GM23338 (cell line): ENCODE data around the gene S100A16. TPM values are rescaled to one million over a fixed set of nuclear protein-coding genes. Genes with fewer than 3 reads are reported as not detected.

ENCODE experiments used
- ATAC-seq: fragments of 200-7000 bp; cut with Tn5 transposase; 3 replicates; pipeline ENCODE4 v1.9.1; 2020
- DNase-seq: peaks from one replicate; pipeline ENCODE4 v3.0.0-alpha.2; 2015; ENCODE audit warnings: low spot score
- H2AFZ ChIP-seq: fragments of 200-600 bp; sonication (generic); 2 replicates; pipeline ENCODE4 v1.8.0; 2016; ENCODE audit warnings: antibody characterized with exemption, mild to moderate bottlenecking, moderate library complexity
- H3F3A ChIP-seq: fragments of 200-600 bp; sonication (generic); replicated peaks from 2 replicates; pipeline ENCODE4 v1.8.0; 2017; ENCODE audit warnings: antibody characterized with exemption, mixed run types, low read depth
- H3K27ac ChIP-seq: fragments of 200-600 bp; sonication (generic); 2 replicates; pipeline ENCODE4 v1.6.1; 2016; ENCODE audit warnings: low read depth
- H3K27me3 ChIP-seq: fragments of 200-600 bp; sonication (generic); 2 replicates; pipeline ENCODE4 v1.8.0; 2016; ENCODE audit warnings: mild to moderate bottlenecking, mixed run types, moderate library complexity; ENCODE audit not compliant: insufficient read depth
- H3K36me3 ChIP-seq: fragments of 200-600 bp; sonication (generic); 2 replicates; pipeline ENCODE4 v1.8.0; 2016; ENCODE audit warnings: mild to moderate bottlenecking; ENCODE audit not compliant: insufficient read depth
- H3K4me1 ChIP-seq: fragments of 200-600 bp; sonication (generic); 2 replicates; pipeline ENCODE4 v1.8.0; 2016; ENCODE audit warnings: mild to moderate bottlenecking, moderate library complexity; ENCODE audit not compliant: insufficient read depth
- H3K4me2 ChIP-seq: fragments of 200-600 bp; sonication (generic); 2 replicates; pipeline ENCODE4 v1.7.1; 2017; ENCODE audit warnings: mixed run types
- H3K4me3 ChIP-seq: fragments of 200-600 bp; sonication (generic); 2 replicates; pipeline ENCODE4 v1.6.1; 2016; ENCODE audit warnings: mixed run types
- H3K79me2 ChIP-seq: fragments of 200-600 bp; sonication (generic); replicated peaks from 2 replicates; pipeline ENCODE4 v1.8.0; 2017; ENCODE audit warnings: mild to moderate bottlenecking; ENCODE audit not compliant: insufficient read depth
- H3K9me2 ChIP-seq: fragments of 200-600 bp; sonication (generic); 2 replicates; pipeline ENCODE4 v1.8.0; 2017; ENCODE audit not compliant: insufficient read depth
- H4K20me1 ChIP-seq: fragments of 200-600 bp; sonication (generic); replicated peaks from 2 replicates; pipeline ENCODE4 v1.8.0; 2017; ENCODE audit warnings: mild to moderate bottlenecking; ENCODE audit not compliant: insufficient read depth
- H3K27ac Mint-ChIP-seq: 2 replicates; pipeline ENCODE4 v1.8.0; 2020; ENCODE audit warnings: inconsistent platforms, mild to moderate bottlenecking, moderate library complexity, mixed read lengths
- H3K27me3 Mint-ChIP-seq: 3 replicates; pipeline ENCODE4 v1.8.0; 2022; ENCODE audit warnings: low read depth, mild to moderate bottlenecking, moderate library complexity, mixed read lengths, inconsistent platforms; ENCODE audit not compliant: insufficient read depth, poor library complexity
- H3K36me3 Mint-ChIP-seq: 3 replicates; pipeline ENCODE4 v1.8.0; 2021; ENCODE audit warnings: low read depth, mild to moderate bottlenecking, inconsistent platforms, moderate library complexity, mixed read lengths
- H3K4me1 Mint-ChIP-seq: 3 replicates; pipeline ENCODE4 v1.8.0; 2020; ENCODE audit warnings: mild to moderate bottlenecking, inconsistent platforms, mixed read lengths
- H3K4me3 Mint-ChIP-seq: 3 replicates; pipeline ENCODE4 v1.8.0; 2021; ENCODE audit warnings: moderate library complexity, mild to moderate bottlenecking, inconsistent platforms, mixed read lengths
- H3K9me3 Mint-ChIP-seq: 3 replicates; pipeline ENCODE4 v1.8.0; 2020; ENCODE audit warnings: moderate library complexity, mild to moderate bottlenecking, inconsistent platforms, mixed read lengths
- CREB1 ChIP-seq: fragments of 250-450 bp; sonication (Bioruptor Pico); IDR thresholded peaks from 2 replicates; pipeline ENCODE4 v1.5.0; 2020; ENCODE audit warnings: low read depth, mild to moderate bottlenecking, moderate library complexity
- EZH2phosphoT487 ChIP-seq: fragments of 200-600 bp; sonication (generic); IDR thresholded peaks from one replicate; pipeline ENCODE4 v1.8.1; 2018; ENCODE audit warnings: antibody characterized with exemption; ENCODE audit not compliant: unreplicated experiment
- STAT1 ChIP-seq: IDR thresholded peaks from one replicate; pipeline ENCODE4 v1.6.1; 2016; ENCODE audit warnings: antibody characterized with exemption; ENCODE audit not compliant: unreplicated experiment
- ZNF114 ChIP-seq: fragments of 250-450 bp; sonication (Bioruptor Pico); IDR thresholded peaks from 2 replicates; pipeline ENCODE4 v1.5.0; 2020; ENCODE audit warnings: mild to moderate bottlenecking, moderate library complexity
- polyA plus RNA-seq: library from polyadenylated mRNA; unstranded; fragments of >200 nt; fragmentation: Nextera tagmentation; extraction: Ambion mirVana; gene quantifications from 2 replicates; pipeline ENCODE4 v1.2.1, GENCODE V29; 2016
- total RNA-seq: library from RNA; depleted of rRNA; stranded (reverse); fragments of >200 nt; shearing (Covaris generic); gene quantifications from 2 replicates; pipeline ENCODE4 v1.2.3, GENCODE V29; 2014
- TF ChIP-seq, protein P1 (sequence below): fragments of 250-450 bp; sonication (Bioruptor Pico); IDR thresholded peaks from 2 replicates; pipeline ENCODE4 v1.5.0; 2020; ENCODE audit warnings: mild to moderate bottlenecking, moderate library complexity
- TF ChIP-seq, protein P2 (sequence below): IDR thresholded peaks from 2 replicates; pipeline ENCODE4 v1.6.1; 2016; ENCODE audit warnings: antibody characterized with exemption

Gene S100A16
- total and polyA plus RNA-seq, 2 experiments from 2014 or later: 13.0 to 20.4 TPM

DNA sequence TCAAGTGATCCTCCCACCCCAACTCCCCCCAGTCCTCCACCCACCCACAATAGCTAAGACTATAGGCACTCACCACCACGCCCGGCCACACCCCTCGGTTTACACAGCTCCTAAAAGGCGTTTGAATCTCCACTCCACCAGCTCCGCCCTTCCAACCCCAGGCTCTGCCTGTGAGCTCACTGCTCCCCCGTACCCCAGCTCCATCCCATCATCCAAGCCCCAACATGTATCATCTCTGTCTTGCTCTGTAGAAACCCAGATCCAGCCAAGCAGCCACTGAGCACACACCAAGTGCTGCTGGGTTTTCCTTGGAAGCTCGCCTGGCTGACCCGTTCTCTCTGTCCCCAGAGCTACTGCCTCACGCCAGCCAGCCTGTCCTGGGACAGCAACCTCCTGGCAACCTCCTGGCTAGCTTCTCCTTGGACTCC lies 35.3 kb downstream of the S100A16 start (continued):
- TF ChIP-seq, protein P1, sequence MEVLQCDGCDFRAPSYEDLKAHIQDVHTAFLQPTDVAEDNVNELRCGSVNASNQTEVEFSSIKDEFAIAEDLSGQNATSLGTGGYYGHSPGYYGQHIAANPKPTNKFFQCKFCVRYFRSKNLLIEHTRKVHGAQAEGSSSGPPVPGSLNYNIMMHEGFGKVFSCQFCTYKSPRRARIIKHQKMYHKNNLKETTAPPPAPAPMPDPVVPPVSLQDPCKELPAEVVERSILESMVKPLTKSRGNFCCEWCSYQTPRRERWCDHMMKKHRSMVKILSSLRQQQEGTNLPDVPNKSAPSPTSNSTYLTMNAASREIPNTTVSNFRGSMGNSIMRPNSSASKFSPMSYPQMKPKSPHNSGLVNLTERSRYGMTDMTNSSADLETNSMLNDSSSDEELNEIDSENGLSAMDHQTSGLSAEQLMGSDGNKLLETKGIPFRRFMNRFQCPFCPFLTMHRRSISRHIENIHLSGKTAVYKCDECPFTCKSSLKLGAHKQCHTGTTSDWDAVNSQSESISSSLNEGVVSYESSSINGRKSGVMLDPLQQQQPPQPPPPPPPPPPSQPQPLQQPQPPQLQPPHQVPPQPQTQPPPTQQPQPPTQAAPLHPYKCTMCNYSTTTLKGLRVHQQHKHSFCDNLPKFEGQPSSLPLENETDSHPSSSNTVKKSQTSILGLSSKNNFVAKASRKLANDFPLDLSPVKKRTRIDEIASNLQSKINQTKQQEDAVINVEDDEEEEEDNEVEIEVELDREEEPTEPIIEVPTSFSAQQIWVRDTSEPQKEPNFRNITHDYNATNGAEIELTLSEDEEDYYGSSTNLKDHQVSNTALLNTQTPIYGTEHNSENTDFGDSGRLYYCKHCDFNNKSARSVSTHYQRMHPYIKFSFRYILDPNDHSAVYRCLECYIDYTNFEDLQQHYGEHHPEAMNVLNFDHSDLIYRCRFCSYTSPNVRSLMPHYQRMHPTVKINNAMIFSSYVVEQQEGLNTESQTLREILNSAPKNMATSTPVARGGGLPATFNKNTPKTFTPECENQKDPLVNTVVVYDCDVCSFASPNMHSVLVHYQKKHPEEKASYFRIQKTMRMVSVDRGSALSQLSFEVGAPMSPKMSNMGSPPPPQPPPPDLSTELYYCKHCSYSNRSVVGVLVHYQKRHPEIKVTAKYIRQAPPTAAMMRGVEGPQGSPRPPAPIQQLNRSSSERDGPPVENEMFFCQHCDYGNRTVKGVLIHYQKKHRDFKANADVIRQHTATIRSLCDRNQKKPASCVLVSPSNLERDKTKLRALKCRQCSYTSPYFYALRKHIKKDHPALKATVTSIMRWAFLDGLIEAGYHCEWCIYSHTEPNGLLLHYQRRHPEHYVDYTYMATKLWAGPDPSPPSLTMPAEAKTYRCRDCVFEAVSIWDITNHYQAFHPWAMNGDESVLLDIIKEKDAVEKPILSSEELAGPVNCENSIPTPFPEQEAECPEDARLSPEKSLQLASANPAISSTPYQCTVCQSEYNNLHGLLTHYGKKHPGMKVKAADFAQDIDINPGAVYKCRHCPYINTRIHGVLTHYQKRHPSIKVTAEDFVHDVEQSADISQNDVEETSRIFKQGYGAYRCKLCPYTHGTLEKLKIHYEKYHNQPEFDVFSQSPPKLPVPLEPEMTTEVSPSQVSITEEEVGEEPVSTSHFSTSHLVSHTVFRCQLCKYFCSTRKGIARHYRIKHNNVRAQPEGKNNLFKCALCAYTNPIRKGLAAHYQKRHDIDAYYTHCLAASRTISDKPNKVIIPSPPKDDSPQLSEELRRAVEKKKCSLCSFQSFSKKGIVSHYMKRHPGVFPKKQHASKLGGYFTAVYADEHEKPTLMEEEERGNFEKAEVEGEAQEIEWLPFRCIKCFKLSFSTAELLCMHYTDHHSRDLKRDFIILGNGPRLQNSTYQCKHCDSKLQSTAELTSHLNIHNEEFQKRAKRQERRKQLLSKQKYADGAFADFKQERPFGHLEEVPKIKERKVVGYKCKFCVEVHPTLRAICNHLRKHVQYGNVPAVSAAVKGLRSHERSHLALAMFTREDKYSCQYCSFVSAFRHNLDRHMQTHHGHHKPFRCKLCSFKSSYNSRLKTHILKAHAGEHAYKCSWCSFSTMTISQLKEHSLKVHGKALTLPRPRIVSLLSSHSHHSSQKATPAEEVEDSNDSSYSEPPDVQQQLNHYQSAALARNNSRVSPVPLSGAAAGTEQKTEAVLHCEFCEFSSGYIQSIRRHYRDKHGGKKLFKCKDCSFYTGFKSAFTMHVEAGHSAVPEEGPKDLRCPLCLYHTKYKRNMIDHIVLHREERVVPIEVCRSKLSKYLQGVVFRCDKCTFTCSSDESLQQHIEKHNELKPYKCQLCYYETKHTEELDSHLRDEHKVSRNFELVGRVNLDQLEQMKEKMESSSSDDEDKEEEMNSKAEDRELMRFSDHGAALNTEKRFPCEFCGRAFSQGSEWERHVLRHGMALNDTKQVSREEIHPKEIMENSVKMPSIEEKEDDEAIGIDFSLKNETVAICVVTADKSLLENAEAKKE (CRISPR knock-in tag): no peak

GRCh38 chr1:153577138-153577537 lies 35.8 kb downstream of the S100A16 start:
- ATAC-seq (no peak), DNase-seq (no peak)
- Histone ChIP-seq H3F3A (no peaks in the 10 kb centered on the region), H4K20me1 (no peaks in the 10 kb centered on the region), H3K9me2 (no peaks in the 10 kb centered on the region), H3K79me2 (no peaks in the 10 kb centered on the region), H3K4me2 (no peak overlapping the region), H3K4me3 (no peak overlapping the region), H3K4me1 (peaks cover 6% of the 10 kb centered on the region; the same call in 1 of the 2 replicates), H3K27ac (no peak overlapping the region), H3K36me3 (no peaks in the 10 kb centered on the region), H2AFZ (peak overlapping the region; percentile 14; the same call in 1 of the 2 replicates), H3K27me3 (no peaks in the 10 kb centered on the region)
- Mint-ChIP-seq H3K4me3 (no peak overlapping the region), H3K27me3 (peaks cover 4% of the 10 kb centered on the region), H3K4me1 (peaks cover 13% of the 10 kb centered on the region), H3K27ac (no peak overlapping the region), H3K9me3 (peaks cover 23% of the 10 kb centered on the region; the same call in 2 of the 3 replicates), H3K36me3 (no peaks in the 10 kb centered on the region; the same call in 1 of the 3 replicates)
- no peak for TF ChIP-seq ZNF114 (CRISPR knock-in tag)
- TF ChIP-seq, protein P2, sequence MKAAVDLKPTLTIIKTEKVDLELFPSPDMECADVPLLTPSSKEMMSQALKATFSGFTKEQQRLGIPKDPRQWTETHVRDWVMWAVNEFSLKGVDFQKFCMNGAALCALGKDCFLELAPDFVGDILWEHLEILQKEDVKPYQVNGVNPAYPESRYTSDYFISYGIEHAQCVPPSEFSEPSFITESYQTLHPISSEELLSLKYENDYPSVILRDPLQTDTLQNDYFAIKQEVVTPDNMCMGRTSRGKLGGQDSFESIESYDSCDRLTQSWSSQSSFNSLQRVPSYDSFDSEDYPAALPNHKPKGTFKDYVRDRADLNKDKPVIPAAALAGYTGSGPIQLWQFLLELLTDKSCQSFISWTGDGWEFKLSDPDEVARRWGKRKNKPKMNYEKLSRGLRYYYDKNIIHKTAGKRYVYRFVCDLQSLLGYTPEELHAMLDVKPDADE: no peak
- TF ChIP-seq EZH2phosphoT487: no peak
- no peak for TF ChIP-seq CREB1 (CRISPR knock-in tag)
- TF ChIP-seq, protein P1 (CRISPR knock-in tag): no peak
- TF ChIP-seq STAT1: no peak
